SK-N-MC (cell line): ENCODE measurements around the gene PLOD1.

Experiments
- DNase-seq: peaks from one replicate; pipeline ENCODE4 v3.0.0-alpha.2; 2011; ENCODE audit warnings: low read depth, low spot score
- H3K27ac ChIP-seq: fragments of 200-600 bp; sonication (generic); 2 replicates; pipeline ENCODE4 v1.5.1; 2016; ENCODE audit warnings: mixed run types
- H3K36me3 ChIP-seq: fragments of 200-600 bp; sonication (generic); 2 replicates; pipeline ENCODE4 v1.6.1; 2017; ENCODE audit warnings: antibody characterized with exemption, low read length, mixed read lengths; ENCODE audit not compliant: insufficient read depth
- H3K4me3 ChIP-seq: fragments of 200-600 bp; sonication (generic); 2 replicates; pipeline ENCODE4 v1.5.1; 2016
- H3K9ac ChIP-seq: fragments of 200-600 bp; sonication (generic); 2 replicates; pipeline ENCODE4 v1.8.0; 2017; ENCODE audit warnings: mixed run types, mixed read lengths; ENCODE audit not compliant: insufficient read length
- H3K9me3 ChIP-seq: fragments of 200-600 bp; sonication (generic); 2 replicates; pipeline ENCODE4 v1.6.1; 2017; ENCODE audit warnings: low read depth, mild to moderate bottlenecking, antibody characterized with exemption, low read length, moderate library complexity, mixed read lengths
- EZH2 ChIP-seq: fragments of 200-600 bp; sonication (generic); IDR thresholded peaks from one replicate; pipeline ENCODE4 v1.6.1; 2017; ENCODE audit warnings: antibody characterized with exemption
- FOXP2 ChIP-seq: optimal IDR thresholded peaks from 2 replicates; pipeline ENCODE3; 2011; ENCODE audit warnings: mild to moderate bottlenecking, moderate library complexity; ENCODE audit not compliant: insufficient read depth; ENCODE audit errors: extremely low read length, control extremely low read depth
- POLR2AphosphoS5 ChIP-seq: IDR thresholded peaks from 2 replicates; pipeline ENCODE4 v1.6.1; 2012; ENCODE audit warnings: mild to moderate bottlenecking, low read depth, low read length, borderline replicate concordance

The PLOD1 gene

GRCh38 chr1:11957897-11958296 is 23.4 kb downstream of the PLOD1 start:
- DNase-seq, result no peak
- no peak overlapping the region for H3K4me3 ChIP-seq
- no peak overlapping the region for H3K9ac ChIP-seq
- no peak overlapping the region for H3K27ac ChIP-seq
- TF ChIP-seq POLR2AphosphoS5 (no peak), EZH2 (no peak), FOXP2 (no peak)
- H3K9me3 ChIP-seq, result no peaks in the 10 kb centered on the region
- H3K36me3 ChIP-seq, result peaks cover 4% of the 10 kb centered on the region; the same call in 1 of the 2 replicates

DNA sequence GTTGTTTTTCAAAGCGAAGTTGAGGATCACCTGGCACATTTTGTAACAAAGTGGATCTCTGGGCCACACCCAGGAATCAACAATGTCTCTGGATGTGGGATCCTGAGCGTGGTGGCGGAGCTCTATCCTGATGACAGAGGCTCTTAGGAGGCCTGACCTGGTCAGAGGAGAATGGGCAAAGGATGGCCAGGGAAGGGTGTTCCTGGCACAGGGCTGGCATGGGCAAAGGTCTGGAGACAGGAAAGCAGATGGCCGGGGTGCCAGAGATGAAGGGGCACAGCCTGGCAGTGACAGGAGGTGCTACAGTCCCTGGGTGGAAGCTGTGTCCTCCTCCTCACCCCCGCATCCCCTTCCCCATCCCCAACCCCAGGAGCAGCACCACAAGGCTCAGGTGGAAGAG is 25.8 kb downstream of the PLOD1 start:
- no peak for DNase-seq
- H3K9me3 ChIP-seq, result no peaks in the 10 kb centered on the region
- TF ChIP-seq POLR2AphosphoS5 (no peak), FOXP2 (no peak), EZH2 (no peak)
- H3K4me3 ChIP-seq, result no peak overlapping the region
- no peak overlapping the region for H3K27ac ChIP-seq
- peaks cover 7% of the 10 kb centered on the region; the same call in 1 of the 2 replicates for H3K36me3 ChIP-seq
- no peak overlapping the region for H3K9ac ChIP-seq

GRCh38 chr1:11960715-11961114 is 26.2 kb downstream of the PLOD1 start:
- Histone ChIP-seq H3K9ac (no peak overlapping the region), H3K9me3 (no peaks in the 10 kb centered on the region), H3K27ac (no peak overlapping the region), H3K4me3 (no peak overlapping the region), H3K36me3 (peaks cover 7% of the 10 kb centered on the region; the same call in 1 of the 2 replicates)
- DNase-seq, result no peak
- no peak for TF ChIP-seq POLR2AphosphoS5
- TF ChIP-seq FOXP2, result no peak

GRCh38 chr1:11961230-11961629 is 26.7 kb downstream of the PLOD1 start:
- TF ChIP-seq FOXP2 (no peak), EZH2 (no peak), POLR2AphosphoS5 (no peak)
- no peak overlapping the region for H3K4me3 ChIP-seq
- no peak for DNase-seq
- no peaks in the 10 kb centered on the region for H3K9me3 ChIP-seq
- peaks cover 7% of the 10 kb centered on the region; the same call in 1 of the 2 replicates for H3K36me3 ChIP-seq
- 0 out of 2 replicates have a peak overlapping the region, but pooled peaks have one; percentile 1 for H3K27ac ChIP-seq
- H3K9ac ChIP-seq, result no peak overlapping the region

DNA sequence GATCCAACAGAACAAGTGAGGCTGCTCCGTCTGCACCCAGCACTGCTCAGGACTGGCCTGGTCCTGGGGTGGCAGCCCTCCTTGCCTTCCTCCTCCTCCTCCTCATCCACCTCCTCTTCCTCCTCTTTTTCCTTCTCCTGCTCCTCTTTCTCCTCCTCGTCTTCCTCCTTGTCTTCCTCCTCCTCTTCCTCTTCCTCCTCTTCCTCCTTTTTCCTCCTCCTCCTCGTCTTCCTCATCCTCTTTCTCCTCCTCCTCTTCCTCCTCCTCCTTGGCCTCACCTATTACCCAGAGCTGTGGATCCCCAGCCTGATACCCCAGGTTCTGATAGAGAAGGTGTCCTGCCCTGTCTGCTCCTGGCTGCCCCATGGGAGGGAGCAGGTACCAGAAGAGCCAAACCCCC is 29.1 kb downstream of the PLOD1 start:
- no peak overlapping the region for H3K27ac ChIP-seq
- no peak overlapping the region for H3K9ac ChIP-seq
- H3K9me3 ChIP-seq, result no peaks in the 10 kb centered on the region
- H3K36me3 ChIP-seq, result peaks cover 3% of the 10 kb centered on the region; the same call in 1 of the 2 replicates
- no peak for DNase-seq
- no peak for TF ChIP-seq POLR2AphosphoS5
- H3K4me3 ChIP-seq, result no peak overlapping the region

DNA sequence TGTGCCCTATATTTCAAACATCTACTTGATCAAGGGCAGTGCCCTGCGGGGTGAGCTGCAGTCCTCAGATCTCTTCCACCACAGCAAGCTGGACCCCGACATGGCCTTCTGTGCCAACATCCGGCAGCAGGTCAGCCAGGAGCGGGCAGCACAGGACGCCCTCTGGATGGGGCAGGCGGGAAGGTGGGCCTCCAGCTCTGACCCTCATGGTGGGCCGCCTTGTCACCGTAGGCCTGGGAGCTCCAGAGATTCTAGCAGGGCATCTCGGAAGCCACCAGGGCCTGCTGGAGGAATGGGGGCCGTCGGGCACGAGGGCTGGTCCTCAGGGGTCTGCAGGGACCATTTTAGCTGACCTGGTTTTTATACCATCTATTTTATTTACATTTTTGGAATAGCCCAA is 30.1 kb downstream of the PLOD1 start:
- H3K9ac ChIP-seq, result no peak overlapping the region
- H3K36me3 ChIP-seq, result peaks cover 3% of the 10 kb centered on the region; the same call in 1 of the 2 replicates
- no peak for DNase-seq
- TF ChIP-seq POLR2AphosphoS5 (no peak), EZH2 (no peak), FOXP2 (no peak)
- no peak overlapping the region for H3K4me3 ChIP-seq
- H3K27ac ChIP-seq, result no peak overlapping the region
- no peaks in the 10 kb centered on the region for H3K9me3 ChIP-seq

GRCh38 chr1:11967028-11967547 is 32.6 kb downstream of the PLOD1 start:
- TF ChIP-seq POLR2AphosphoS5, result no peak
- no peak for TF ChIP-seq EZH2
- no peak for TF ChIP-seq FOXP2
- Histone ChIP-seq H3K9ac (no peak overlapping the region), H3K36me3 (peaks cover 3% of the 10 kb centered on the region; the same call in 1 of the 2 replicates), H3K4me3 (no peak overlapping the region), H3K9me3 (no peaks in the 10 kb centered on the region), H3K27ac (no peak overlapping the region)
- DNase-seq, result no peak

DNA sequence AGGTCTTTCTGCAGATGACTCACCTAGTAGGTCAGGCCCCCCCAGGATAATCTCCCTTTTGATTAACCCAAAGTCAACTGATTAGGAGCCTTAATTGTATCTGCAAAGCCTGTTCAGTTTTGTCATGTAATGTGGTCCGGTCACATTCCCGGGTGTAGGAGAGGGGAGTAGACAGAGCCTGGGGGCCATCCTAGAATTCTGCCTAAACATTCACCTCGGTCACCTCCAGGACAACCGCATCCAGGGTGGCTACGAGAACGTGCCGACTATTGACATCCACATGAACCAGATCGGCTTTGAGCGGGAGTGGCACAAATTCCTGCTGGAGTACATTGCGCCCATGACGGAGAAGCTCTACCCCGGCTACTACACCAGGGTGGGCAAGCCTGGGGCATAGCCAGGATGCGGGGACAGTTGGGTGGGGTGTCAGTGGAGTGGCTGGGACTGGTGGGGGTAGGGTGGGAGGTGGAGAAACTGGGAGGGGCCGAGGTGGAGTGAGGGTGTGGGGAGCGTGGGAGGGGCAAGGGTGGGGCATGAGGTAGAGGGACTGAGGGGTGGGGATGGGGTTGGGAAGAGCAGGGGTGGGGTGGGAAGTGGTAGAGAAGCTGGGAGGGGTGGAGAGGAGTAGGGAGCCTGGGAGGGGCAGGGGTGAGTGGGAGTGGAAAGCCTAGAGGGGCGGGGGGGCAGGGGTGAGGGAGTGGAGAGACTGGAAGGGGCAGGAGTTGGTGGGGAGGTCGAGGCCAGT is 36.1 kb downstream of the PLOD1 start:
- Histone ChIP-seq H3K9ac (no peak overlapping the region), H3K27ac (no peak overlapping the region), H3K36me3 (no peaks in the 10 kb centered on the region; the same call in 1 of the 2 replicates), H3K4me3 (no peak overlapping the region), H3K9me3 (no peaks in the 10 kb centered on the region)
- TF ChIP-seq POLR2AphosphoS5 (no peak), EZH2 (no peak), FOXP2 (no peak)
- no peak for DNase-seq

DNA sequence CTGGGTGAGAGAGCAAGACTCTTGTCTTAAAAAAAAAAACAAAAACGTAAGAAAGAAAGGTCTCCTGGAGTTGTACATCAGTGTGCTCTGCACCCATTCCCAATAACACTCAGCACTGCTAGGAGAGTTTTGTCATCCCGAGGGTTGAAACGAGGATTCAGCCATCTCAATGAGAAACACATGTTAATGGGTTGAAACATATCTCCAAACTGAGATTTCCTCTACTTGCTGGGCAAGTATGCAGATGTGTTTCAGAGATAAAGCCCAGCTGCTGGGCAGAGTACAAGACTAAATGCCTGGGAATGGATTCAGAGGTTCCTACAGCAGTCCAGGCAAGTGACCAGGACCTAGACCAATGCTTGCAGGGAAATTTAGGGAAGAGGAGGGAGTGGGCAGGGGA is 43.1 kb downstream of the PLOD1 start:
- Histone ChIP-seq H3K9me3 (no peaks in the 10 kb centered on the region), H3K4me3 (peak overlapping the region; percentile 49), H3K36me3 (peaks cover 10% of the 10 kb centered on the region), H3K9ac (no peak overlapping the region), H3K27ac (peak overlapping the region; percentile 92)
- peak; percentile 57 for DNase-seq
- TF ChIP-seq FOXP2, result no peak
- no peak for TF ChIP-seq EZH2
- TF ChIP-seq POLR2AphosphoS5, result no peak; the same call in 1 of the 2 replicates

DNA sequence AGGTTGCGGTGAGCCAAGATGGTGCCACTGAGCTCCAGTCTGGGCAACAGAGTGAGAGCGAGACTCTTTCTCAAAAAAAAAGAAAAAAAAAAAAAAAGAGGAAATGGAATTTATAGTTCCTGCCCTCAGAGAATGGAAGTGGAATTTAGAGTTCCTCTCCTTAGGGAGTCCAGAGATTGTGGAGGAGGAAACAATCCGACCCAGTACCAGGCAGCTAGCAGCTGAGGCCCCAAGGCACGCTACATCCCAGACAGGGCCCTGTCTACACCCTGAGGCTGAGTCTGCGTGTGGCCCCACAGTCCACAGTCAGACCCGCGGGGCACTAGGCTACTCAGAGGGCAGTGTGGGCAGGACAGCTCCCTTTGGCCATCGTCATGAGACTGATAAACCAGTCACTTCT is 43.8 kb downstream of the PLOD1 start:
- Histone ChIP-seq H3K9me3 (no peaks in the 10 kb centered on the region), H3K27ac (peak overlapping the region; percentile 92), H3K4me3 (peak overlapping the region; percentile 49), H3K9ac (no peak overlapping the region), H3K36me3 (peaks cover 13% of the 10 kb centered on the region)
- DNase-seq, result peak; percentile 58
- TF ChIP-seq FOXP2 (no peak), POLR2AphosphoS5 (0 out of 2 replicates have a peak, but pooled peaks have one; percentile 19)
